ENCODE data around the gene GNAQ. TPM values are rescaled to one million over a fixed set of nuclear protein-coding genes. Genes with fewer than 3 reads are reported as not detected.
A peak's percentile ranks its signal among the peaks of the same experiment; 100 is the strongest.

GNAQ gene
- total and polyA plus RNA-seq, 2 experiments from 2014 or later = 21.1 to 32.8 TPM

DNA sequence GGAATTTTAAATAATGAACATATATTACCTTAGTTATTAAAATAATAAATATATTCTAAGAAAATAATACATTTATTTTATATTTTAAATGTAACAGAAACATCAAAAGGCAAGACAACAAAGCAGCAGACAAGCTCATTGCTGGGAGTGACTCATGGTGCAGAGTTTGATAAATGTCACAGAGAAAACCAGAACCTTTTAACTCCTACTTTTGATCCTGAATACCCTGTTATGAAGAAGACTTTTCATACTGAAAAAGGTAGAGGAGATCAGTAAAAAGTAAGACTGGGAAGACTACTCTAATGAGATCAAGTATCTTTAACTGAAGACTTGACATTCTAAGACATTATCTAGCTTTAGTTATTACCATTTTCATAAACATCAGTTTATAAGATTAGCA lies 284.4 kb downstream of the GNAQ start:
- TF ChIP-seq, protein P1, sequence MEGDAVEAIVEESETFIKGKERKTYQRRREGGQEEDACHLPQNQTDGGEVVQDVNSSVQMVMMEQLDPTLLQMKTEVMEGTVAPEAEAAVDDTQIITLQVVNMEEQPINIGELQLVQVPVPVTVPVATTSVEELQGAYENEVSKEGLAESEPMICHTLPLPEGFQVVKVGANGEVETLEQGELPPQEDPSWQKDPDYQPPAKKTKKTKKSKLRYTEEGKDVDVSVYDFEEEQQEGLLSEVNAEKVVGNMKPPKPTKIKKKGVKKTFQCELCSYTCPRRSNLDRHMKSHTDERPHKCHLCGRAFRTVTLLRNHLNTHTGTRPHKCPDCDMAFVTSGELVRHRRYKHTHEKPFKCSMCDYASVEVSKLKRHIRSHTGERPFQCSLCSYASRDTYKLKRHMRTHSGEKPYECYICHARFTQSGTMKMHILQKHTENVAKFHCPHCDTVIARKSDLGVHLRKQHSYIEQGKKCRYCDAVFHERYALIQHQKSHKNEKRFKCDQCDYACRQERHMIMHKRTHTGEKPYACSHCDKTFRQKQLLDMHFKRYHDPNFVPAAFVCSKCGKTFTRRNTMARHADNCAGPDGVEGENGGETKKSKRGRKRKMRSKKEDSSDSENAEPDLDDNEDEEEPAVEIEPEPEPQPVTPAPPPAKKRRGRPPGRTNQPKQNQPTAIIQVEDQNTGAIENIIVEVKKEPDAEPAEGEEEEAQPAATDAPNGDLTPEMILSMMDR (IDR thresholded peaks at IDR 0.05; ENCODE audit: low read depth, low read length) = no peak
- H3K36me3 ChIP-seq = no peaks in the 10 kb centered on the region
- no peak overlapping the region for H3K27ac ChIP-seq
- no peak overlapping the region for H3K4me3 ChIP-seq
- no peaks in the 10 kb centered on the region for H3K4me1 ChIP-seq (ENCODE audit: low read depth)
- no peaks in the 10 kb centered on the region for H3K27me3 ChIP-seq
- no peaks in the 10 kb centered on the region for H3K9me3 ChIP-seq (ENCODE audit: low read depth)
- DNase-seq (ENCODE audit: low read depth in 1 of 2, low spot score in 1 of 2) = no peak

- TF ChIP-seq, protein P1 (IDR thresholded peaks at IDR 0.05; ENCODE audit: low read depth, low read length) = no peak
- H3K27ac ChIP-seq = no peak overlapping the region
Observed at GRCh38 chr9:77744841-77745430, 286.7 kb downstream of the GNAQ start.

DNA sequence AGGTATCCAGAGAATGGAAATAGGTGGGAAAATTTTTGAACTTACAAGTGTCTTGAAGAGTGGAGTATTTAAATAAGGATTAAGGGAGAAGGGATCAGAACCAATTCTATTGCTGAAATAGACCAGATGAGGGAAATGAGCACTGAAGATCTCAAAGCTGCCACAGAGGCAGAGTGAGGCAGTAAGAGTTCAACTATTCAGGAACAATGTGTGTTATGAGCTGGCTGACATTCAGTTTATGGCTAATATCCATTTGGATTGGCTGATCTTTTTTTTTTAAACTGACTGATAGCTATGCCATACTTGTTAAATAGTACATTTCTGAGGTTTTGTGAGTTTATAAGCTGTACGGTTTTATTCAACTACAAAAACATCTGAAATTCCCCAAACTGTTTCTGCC lies 288.2 kb downstream of the GNAQ start:
- Histone ChIP-seq H3K27me3 (no peaks in the 10 kb centered on the region), H3K4me3 (no peak overlapping the region), H3K4me1 (ENCODE audit: low read depth) (peaks cover 12% of the 10 kb centered on the region), H3K36me3 (no peaks in the 10 kb centered on the region), H3K27ac (no peak overlapping the region), H3K9me3 (ENCODE audit: low read depth) (no peaks in the 10 kb centered on the region)
- TF ChIP-seq, protein P1 (IDR thresholded peaks at IDR 0.05; ENCODE audit: low read depth, low read length) = no peak
- DNase-seq (ENCODE audit: low read depth in 1 of 2, low spot score in 1 of 2) = peak in 1 of 2 donors; percentile 28

More at GRCh38 chr9:77744841-77745430, 286.7 kb downstream of the GNAQ start:
- DNase-seq (ENCODE audit: low read depth in 1 of 2, low spot score in 1 of 2) = no peak
- H3K27me3 ChIP-seq = no peaks in the 10 kb centered on the region
- no peak overlapping the region for H3K4me3 ChIP-seq
- H3K36me3 ChIP-seq = no peaks in the 10 kb centered on the region
- peaks cover 4% of the 10 kb centered on the region for H3K4me1 ChIP-seq (ENCODE audit: low read depth)
- H3K9me3 ChIP-seq (ENCODE audit: low read depth) = no peaks in the 10 kb centered on the region

DNA sequence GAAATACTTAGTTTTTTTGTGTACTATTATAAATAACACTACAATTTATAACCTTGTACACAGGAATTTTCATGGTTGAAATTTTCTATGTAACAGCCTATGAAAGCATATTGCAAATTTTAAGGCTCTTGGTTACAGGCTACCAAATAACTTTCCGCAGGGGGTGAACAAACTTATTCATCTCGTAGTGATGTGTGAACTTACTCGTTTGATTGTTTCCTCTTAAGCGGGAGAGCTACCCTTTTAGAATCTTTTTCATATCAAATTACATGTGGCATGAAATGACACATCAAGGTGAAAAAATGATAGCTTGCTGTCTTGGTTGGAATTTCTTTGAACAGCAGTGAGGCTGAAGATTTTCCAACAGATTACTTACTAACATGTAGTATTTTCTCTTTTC lies 292.7 kb downstream of the GNAQ start:
- TF ChIP-seq, protein P1 (IDR thresholded peaks at IDR 0.05; ENCODE audit: low read depth, low read length) = no peak
- DNase-seq (ENCODE audit: low read depth in 1 of 2, low spot score in 1 of 2) = no peak
- peaks cover 12% of the 10 kb centered on the region for H3K4me1 ChIP-seq (ENCODE audit: low read depth)
- H3K36me3 ChIP-seq = no peaks in the 10 kb centered on the region
- H3K27ac ChIP-seq = no peak overlapping the region
- H3K27me3 ChIP-seq = no peaks in the 10 kb centered on the region
- no peaks in the 10 kb centered on the region for H3K9me3 ChIP-seq (ENCODE audit: low read depth)
- no peak overlapping the region for H3K4me3 ChIP-seq

GRCh38 chr9:77735494-77735893 lies 296.1 kb downstream of the GNAQ start:
- Histone ChIP-seq H3K9me3 (ENCODE audit: low read depth) (no peaks in the 10 kb centered on the region), H3K27ac (no peak overlapping the region), H3K27me3 (no peaks in the 10 kb centered on the region), H3K36me3 (no peaks in the 10 kb centered on the region), H3K4me3 (no peak overlapping the region), H3K4me1 (ENCODE audit: low read depth) (peaks cover 12% of the 10 kb centered on the region)
- TF ChIP-seq, protein P1 (IDR thresholded peaks at IDR 0.05; ENCODE audit: low read depth, low read length) = no peak
- peak in 1 of 2 donors; percentile 72 for DNase-seq (ENCODE audit: low read depth in 1 of 2, low spot score in 1 of 2)

Measured in cardiac muscle cell (in vitro differentiated cells and primary cell).